Stimulated activated naive CD8-positive, alpha-beta T cell treated with anti-CD3 and anti-CD28 coated beads, Interleukin-15, Interleukin-2, amounts not matched to agents 100 ng/mL and 50 ng/mL, for 24 hours (primary cell): ENCODE data around the gene TECR.
"Not testable (repeated sequence)": the region's sequence is repeated elsewhere in the genome, so short reads cannot be mapped to it uniquely, and the experiment has no call there.

Experiments used
- H3K27ac Mint-ChIP-seq: one replicate; pipeline ENCODE4 v1.8.0; 2021; ENCODE audit warnings: mild to moderate bottlenecking, mixed read lengths
- H3K27me3 Mint-ChIP-seq: one replicate; pipeline ENCODE4 v1.8.0; 2021; ENCODE audit warnings: mixed read lengths
- H3K36me3 Mint-ChIP-seq: one replicate; pipeline ENCODE4 v1.8.0; 2021; ENCODE audit warnings: low read depth, mixed read lengths
- H3K4me1 Mint-ChIP-seq: one replicate; pipeline ENCODE4 v1.8.0; 2021; ENCODE audit warnings: low read depth, mixed read lengths
- H3K4me3 Mint-ChIP-seq: one replicate; pipeline ENCODE4 v1.8.0; 2021; ENCODE audit warnings: mild to moderate bottlenecking, mixed read lengths
- H3K9me3 Mint-ChIP-seq: one replicate; pipeline ENCODE4 v1.8.0; 2021; ENCODE audit warnings: mixed read lengths

Gene TECR

DNA sequence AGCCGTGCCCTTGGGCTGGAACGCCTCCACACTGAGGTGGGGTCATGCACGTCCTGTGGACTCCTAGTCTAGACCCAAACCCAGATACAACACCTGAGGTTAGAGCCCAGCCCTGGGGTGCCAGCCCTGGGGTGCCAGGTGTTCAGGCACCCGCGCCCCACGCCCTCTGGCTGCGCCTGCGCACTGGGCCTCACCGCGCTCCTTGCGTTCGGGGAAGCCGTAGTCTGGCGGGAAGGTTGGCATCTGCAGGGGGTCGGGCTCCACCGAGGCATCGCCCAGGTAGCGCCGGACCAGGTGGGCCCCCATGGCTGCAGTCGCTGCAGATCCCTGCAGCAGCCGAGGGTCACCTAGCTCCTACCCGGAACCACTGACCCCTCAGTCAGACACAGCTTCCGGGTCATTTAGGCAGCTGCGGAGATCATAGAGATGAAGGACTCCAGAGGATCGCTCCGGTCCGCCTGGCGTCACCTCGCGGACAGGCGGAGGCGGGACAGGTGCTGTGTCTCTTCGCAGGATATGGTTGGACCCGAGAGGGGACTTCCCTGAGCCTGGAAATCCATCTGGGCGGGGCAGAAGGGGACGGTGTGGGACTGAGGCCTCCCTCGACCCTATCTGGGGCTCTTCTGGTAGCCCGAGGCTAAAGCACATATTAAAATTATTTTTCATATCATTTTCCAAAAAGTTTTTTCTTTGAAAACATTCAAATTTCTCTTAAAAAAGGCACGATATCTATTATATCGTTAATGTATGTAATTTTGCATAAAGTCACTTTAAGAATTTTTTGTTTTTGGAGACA is 42.5 kb downstream of the TECR start, which contains the start of gene NDUFB7:
Gene NDUFB7, minus strand, starts transcription at position 372 of the 796 bp plus-strand sequence. Its CDS starts 66 bp downstream, at position 306.
- Mint-ChIP-seq H3K4me1 (peaks cover 55% of the 10 kb centered on the region), H3K36me3 (no peaks in the 10 kb centered on the region), H3K9me3 (no peaks in the 10 kb centered on the region), H3K27ac (peak within 1 kb of the TSS; percentile 90), H3K27me3 (no peaks in the 10 kb centered on the region), H3K4me3 (peak within 1 kb of the TSS; percentile 95)

GRCh38 chr19:14575428-14575980 is 46.1 kb downstream of the TECR start:
- no peaks in the 10 kb centered on the region for H3K27me3 Mint-ChIP-seq
- H3K4me3 Mint-ChIP-seq = no peak overlapping the region
- H3K4me1 Mint-ChIP-seq = peaks cover 58% of the 10 kb centered on the region
- H3K27ac Mint-ChIP-seq = no peak overlapping the region
- H3K36me3 Mint-ChIP-seq = no peaks in the 10 kb centered on the region
- H3K9me3 Mint-ChIP-seq = no peaks in the 10 kb centered on the region

DNA sequence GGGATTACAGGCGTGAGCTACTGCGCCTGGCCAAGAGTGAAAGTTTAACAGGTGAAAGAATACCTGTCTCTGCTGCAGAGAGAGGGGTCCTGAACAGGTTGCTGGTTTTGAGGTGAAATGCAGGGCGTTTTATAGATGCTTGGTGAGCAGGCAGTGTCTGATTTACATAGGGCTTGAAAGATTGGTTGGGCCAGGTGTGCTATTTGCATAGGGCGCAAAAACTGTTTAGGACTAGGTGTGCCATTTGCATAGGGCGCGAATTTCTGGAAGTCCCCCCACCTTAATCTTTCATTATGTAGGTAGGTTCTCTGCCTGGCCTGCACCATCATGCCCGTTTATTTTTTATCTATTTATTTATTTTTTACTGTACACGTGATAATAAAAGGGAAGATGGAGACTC is 47.0 kb downstream of the TECR start:
- no peaks in the 10 kb centered on the region for H3K27me3 Mint-ChIP-seq
- peaks cover 59% of the 10 kb centered on the region for H3K4me1 Mint-ChIP-seq
- H3K4me3 Mint-ChIP-seq = no peak overlapping the region
- no peak overlapping the region for H3K27ac Mint-ChIP-seq
- no peaks in the 10 kb centered on the region for H3K36me3 Mint-ChIP-seq
- no peaks in the 10 kb centered on the region for H3K9me3 Mint-ChIP-seq

- H3K36me3 Mint-ChIP-seq = no peaks in the 10 kb centered on the region
Measured at GRCh38 chr19:14577264-14577663, 47.9 kb downstream of the TECR start.

GRCh38 chr19:14577885-14578427 is 48.6 kb downstream of the TECR start:
- Mint-ChIP-seq H3K9me3 (no peaks in the 10 kb centered on the region), H3K4me3 (peak overlapping the region; percentile 39), H3K36me3 (no peaks in the 10 kb centered on the region), H3K27me3 (no peaks in the 10 kb centered on the region), H3K27ac (peak overlapping the region; percentile 92), H3K4me1 (peaks cover 65% of the 10 kb centered on the region)

More at GRCh38 chr19:14577264-14577663, 47.9 kb downstream of the TECR start:
- Mint-ChIP-seq H3K4me3 (no peak overlapping the region), H3K27me3 (no peaks in the 10 kb centered on the region), H3K27ac (peak overlapping the region; percentile 28), H3K9me3 (no peaks in the 10 kb centered on the region), H3K4me1 (peaks cover 61% of the 10 kb centered on the region)

DNA sequence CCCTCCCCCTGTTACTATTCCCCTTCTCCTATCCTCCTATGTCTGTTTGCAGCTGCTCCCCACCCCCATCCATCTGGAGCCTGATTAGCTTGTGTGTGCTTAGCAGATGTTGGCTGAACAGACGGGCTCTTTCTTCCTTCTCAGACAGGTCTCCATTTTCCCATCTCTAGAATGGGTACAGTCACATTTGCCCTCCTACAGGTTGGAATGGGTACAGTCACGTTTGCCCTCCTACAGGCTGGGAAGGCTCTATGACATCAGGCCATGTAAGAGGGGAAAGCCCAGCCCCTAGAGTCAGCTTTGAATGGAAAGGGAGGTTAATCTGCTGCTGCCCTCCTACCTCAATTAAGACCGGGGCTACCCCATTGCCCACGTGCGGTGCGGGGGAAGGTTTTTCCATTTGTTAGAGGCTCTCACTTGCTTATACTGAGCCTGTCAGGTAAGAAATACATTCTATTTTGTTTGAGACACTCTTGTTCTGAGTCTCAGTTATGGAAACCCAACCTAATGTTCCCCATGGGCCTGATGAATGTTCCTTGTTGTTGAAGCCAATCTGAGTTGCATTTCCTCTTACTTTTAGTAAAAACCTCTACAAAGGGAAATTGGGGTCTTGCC is 51.3 kb downstream of the TECR start:
- peak overlapping the region; percentile 84 for H3K27ac Mint-ChIP-seq
- peak overlapping the region; percentile 19 for H3K4me3 Mint-ChIP-seq
- H3K36me3 Mint-ChIP-seq = no peaks in the 10 kb centered on the region
- H3K4me1 Mint-ChIP-seq = peaks cover 52% of the 10 kb centered on the region
- no peaks in the 10 kb centered on the region for H3K27me3 Mint-ChIP-seq
- H3K9me3 Mint-ChIP-seq = no peaks in the 10 kb centered on the region

DNA sequence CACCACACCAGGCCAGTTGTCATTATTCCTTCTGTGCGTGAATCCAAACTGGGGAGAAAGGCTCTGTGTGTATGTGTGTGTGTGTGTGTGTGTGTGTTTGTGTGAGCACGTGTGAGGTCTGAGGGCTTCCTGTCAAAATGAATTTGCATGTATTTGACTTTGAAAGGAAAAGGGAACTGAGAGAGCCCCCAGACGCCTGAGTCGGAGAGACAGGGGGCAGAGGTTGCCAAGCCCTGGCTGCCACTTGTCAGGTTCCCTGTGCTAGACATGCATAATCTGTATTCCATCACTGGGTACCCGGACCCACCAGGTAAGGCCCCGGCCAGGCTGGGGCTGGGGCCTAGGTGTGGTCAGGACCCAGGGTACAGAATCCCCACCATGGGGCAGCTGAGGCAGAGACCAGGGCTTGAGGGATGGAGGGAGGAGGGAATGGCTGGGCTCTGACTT is 53.5 kb downstream of the TECR start, which contains the start of gene CLEC17A:
Gene CLEC17A, plus strand, starts transcription at position 191 of the 447 bp plus-strand sequence. Its CDS starts 77 bp downstream, at position 268.
- Mint-ChIP-seq H3K27me3 (no peaks in the 10 kb centered on the region), H3K27ac (peak within 1 kb of the TSS; percentile 79), H3K4me1 (peaks cover 52% of the 10 kb centered on the region), H3K9me3 (no peaks in the 10 kb centered on the region), H3K36me3 (no peaks in the 10 kb centered on the region), H3K4me3 (peak within 1 kb of the TSS; percentile 77)

- Mint-ChIP-seq H3K4me1 (peaks cover 49% of the 10 kb centered on the region), H3K4me3 (peak overlapping the region; percentile 77)
- H3K27me3 Mint-ChIP-seq, H3K9me3 Mint-ChIP-seq, H3K27ac Mint-ChIP-seq, H3K36me3 Mint-ChIP-seq: not testable (repeated sequence)
Measured at GRCh38 chr19:14584372-14584771, 55.0 kb downstream of the TECR start.

- Mint-ChIP-seq H3K4me1 (peaks cover 45% of the 10 kb centered on the region), H3K27ac (peak overlapping the region; percentile 63)
Measured at GRCh38 chr19:14585187-14585586, 55.8 kb downstream of the TECR start.

GRCh38 chr19:14589433-14589832 is 60.0 kb downstream of the TECR start:
- not testable (repeated sequence) for H3K4me3 Mint-ChIP-seq, H3K36me3 Mint-ChIP-seq
- H3K4me1 Mint-ChIP-seq = peaks cover 32% of the 10 kb centered on the region

More at GRCh38 chr19:14585187-14585586, 55.8 kb downstream of the TECR start:
- H3K36me3 Mint-ChIP-seq, H3K27me3 Mint-ChIP-seq, H3K9me3 Mint-ChIP-seq, H3K4me3 Mint-ChIP-seq: not testable (repeated sequence)

GRCh38 chr19:14595558-14595957 is 66.2 kb downstream of the TECR start:
- Mint-ChIP-seq H3K36me3 (peaks cover 16% of the 10 kb centered on the region), H3K4me3 (no peak overlapping the region), H3K27me3 (peaks cover 7% of the 10 kb centered on the region)

More at GRCh38 chr19:14589433-14589832, 60.0 kb downstream of the TECR start:
- H3K27me3 Mint-ChIP-seq, H3K9me3 Mint-ChIP-seq: not testable (repeated sequence)
- H3K27ac Mint-ChIP-seq = peak overlapping the region; percentile 36

DNA sequence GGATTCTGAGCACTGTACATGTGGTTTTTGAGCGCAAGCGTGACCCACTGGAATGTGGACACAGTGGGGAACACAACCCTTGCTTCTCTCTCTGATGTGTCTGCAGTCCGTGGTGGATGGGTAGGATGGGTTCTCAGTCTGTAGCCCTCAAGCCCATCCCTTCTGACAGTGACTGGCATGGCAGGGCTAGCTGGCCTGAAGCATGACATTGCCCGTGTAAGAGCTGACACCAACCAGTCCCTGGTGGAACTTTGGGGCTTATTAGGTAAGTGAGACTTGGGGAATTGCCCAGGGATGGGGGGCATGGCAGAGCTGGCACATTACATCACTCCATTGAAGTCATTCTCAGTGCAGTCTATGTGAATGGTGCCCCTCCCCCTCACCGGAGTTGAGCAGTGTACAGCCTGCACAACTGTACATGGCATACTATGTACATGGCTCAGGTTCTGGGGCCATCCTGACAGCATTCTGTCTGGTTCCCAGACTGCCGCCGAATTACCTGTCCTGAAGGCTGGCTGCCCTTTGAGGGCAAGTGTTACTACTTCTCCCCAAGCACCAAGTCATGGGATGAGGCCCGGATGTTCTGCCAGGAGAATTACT is 70.3 kb downstream of the TECR start:
- no peak overlapping the region for H3K4me3 Mint-ChIP-seq
- H3K36me3 Mint-ChIP-seq = peaks cover 24% of the 10 kb centered on the region
- peaks cover 14% of the 10 kb centered on the region for H3K4me1 Mint-ChIP-seq
- H3K27me3 Mint-ChIP-seq = peaks cover 7% of the 10 kb centered on the region
- peaks cover 14% of the 10 kb centered on the region for H3K9me3 Mint-ChIP-seq
- H3K27ac Mint-ChIP-seq = no peak overlapping the region

More at GRCh38 chr19:14595558-14595957, 66.2 kb downstream of the TECR start:
- Mint-ChIP-seq H3K9me3 (peaks cover 14% of the 10 kb centered on the region), H3K4me1 (peaks cover 9% of the 10 kb centered on the region), H3K27ac (no peak overlapping the region)

DNA sequence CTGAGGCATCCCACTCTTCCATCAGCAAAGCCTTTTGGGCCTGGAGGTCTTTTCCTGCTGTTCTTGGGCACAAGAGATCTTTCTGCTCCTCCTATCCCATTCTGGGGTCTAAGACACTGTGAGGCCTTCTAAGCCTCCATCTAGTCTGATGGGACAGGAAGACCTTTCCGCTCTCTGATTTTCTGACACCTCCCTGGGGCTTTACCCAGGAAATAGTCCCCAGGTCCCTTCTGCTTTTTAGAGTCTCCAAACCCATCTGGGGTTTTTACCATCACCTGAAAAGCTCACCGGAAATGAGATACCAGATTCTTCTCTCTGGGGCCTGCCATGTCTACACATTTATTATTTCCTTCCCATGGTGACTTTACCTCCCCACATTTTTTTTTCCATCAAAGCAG is 74.6 kb downstream of the TECR start:
- H3K9me3 Mint-ChIP-seq = no peaks in the 10 kb centered on the region
- H3K36me3 Mint-ChIP-seq = peaks cover 12% of the 10 kb centered on the region
- H3K27me3 Mint-ChIP-seq = no peaks in the 10 kb centered on the region
- H3K27ac Mint-ChIP-seq = peak overlapping the region; percentile 87
- peak overlapping the region; percentile 53 for H3K4me3 Mint-ChIP-seq
- H3K4me1 Mint-ChIP-seq = peaks cover 32% of the 10 kb centered on the region

DNA sequence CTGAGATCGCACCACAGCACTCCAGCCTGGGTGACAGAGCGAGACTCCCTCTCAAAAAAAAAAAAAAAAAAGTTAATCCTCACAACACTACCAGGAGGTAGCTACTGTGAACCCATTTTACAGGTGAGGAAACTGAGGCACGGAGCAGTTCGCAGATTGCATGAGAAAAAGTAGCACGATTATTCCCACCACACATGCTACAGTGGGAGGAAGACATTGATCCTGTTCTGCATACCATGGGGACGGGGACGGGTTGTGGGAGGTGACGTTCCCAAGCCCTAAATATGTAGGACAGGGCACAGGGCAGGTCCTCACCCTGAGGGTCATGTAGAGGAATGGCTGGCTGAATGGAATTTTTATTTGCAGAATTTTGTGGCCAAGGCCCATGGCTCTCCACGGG is 77.2 kb downstream of the TECR start:
- H3K9me3 Mint-ChIP-seq = no peaks in the 10 kb centered on the region
- no peaks in the 10 kb centered on the region for H3K27me3 Mint-ChIP-seq
- H3K36me3 Mint-ChIP-seq = peaks cover 16% of the 10 kb centered on the region
- H3K4me1 Mint-ChIP-seq = peaks cover 32% of the 10 kb centered on the region
- H3K27ac Mint-ChIP-seq = no peak overlapping the region
- no peak overlapping the region for H3K4me3 Mint-ChIP-seq
